ENCODE measurements around the gene RPRD1B. TPM values are rescaled to one million over a fixed set of nuclear protein-coding genes. Genes with fewer than 3 reads are reported as not detected.

RPRD1B gene
- total RNA-seq, 2 experiments from 2014 or later: 54.8 to 55.7 TPM

DNA sequence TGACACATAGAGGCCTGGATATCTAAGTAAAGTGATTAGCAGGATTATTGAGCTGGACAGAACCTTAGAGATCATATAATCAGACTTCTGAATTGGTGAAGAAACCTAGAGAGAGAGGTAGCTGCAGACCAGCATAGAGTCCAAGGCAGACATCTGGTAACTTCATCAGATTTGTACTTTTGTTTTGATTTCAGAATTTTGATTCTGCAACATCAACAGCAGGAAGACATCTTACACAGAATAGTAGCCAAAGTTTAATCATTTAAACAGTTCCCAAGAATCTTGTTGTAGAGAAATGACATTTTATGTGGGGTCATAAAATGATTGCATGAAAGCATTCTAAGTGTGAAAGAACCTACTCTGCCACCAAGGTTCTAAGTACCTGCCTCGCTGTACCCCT is 39.4 kb downstream of the RPRD1B start:
- Histone ChIP-seq H3K27ac (ENCODE audit: low read depth in 1 of 2, low read length in 2 of 2) (no peak overlapping the region), H3K9me3 (ENCODE audit: control insufficient read depth in 1 of 2, insufficient read depth in 1 of 2, low read length in 2 of 2) (no peaks in the 10 kb centered on the region), H3K4me3 (ENCODE audit: low read length) (no peak overlapping the region), H3K4me1 (ENCODE audit: insufficient read depth, low read length) (peaks cover 3% of the 10 kb centered on the region), H3K36me3 (ENCODE audit: insufficient read depth, low read length) (peaks cover 55% of the 10 kb centered on the region), H3K27me3 (ENCODE audit: control insufficient read depth in 1 of 2, insufficient read depth in 2 of 2, low read length in 2 of 2) (no peaks in the 10 kb centered on the region)
- Mint-ChIP-seq H3K27ac (no peak overlapping the region), H3K4me3 (no peak overlapping the region), H3K9me3 (no peaks in the 10 kb centered on the region), H3K27me3 (no peaks in the 10 kb centered on the region), H3K36me3 (ENCODE audit: low read depth) (peaks cover 9% of the 10 kb centered on the region), H3K4me1 (ENCODE audit: low read depth) (peaks cover 31% of the 10 kb centered on the region)
- ChIA-PET CTCF (interaction anchor here (0.7 to 1.6 kb wide), 12 partner anchors 9 to 150 kb away, joined by 3 to 13 read pairs (median 5); no protein-coding TSS in a partner anchor), POLR2A (interaction anchor here (0.6 kb wide), 1 partner anchor 15 kb away, joined by 3 read pairs; no protein-coding TSS in a partner anchor)
- no peak for TF ChIP-seq CTCF (IDR thresholded peaks at IDR 0.05)
- DNase-seq (no peak), ATAC-seq (ENCODE audit: poor library complexity) (no peak)
- intact Hi-C loops (cut with DNase I, micrococcal nuclease): loop anchor here in 1 of 2 experiments (5.0 kb wide), 1 partner anchor 149 kb away; no protein-coding TSS in a partner anchor

GRCh38 chr20:38073307-38074071 is 39.9 kb downstream of the RPRD1B start:
- DNase-seq (peak in 4 of 14 experiments; percentile 5 to 63 (median 50)), ATAC-seq (ENCODE audit: poor library complexity) (peak; percentile 68)
- Mint-ChIP-seq H3K27ac (peak overlapping the region; percentile 2), H3K27me3 (no peaks in the 10 kb centered on the region), H3K4me3 (no peak overlapping the region), H3K4me1 (ENCODE audit: low read depth) (peaks cover 31% of the 10 kb centered on the region), H3K36me3 (ENCODE audit: low read depth) (peaks cover 15% of the 10 kb centered on the region), H3K9me3 (no peaks in the 10 kb centered on the region)
- H3K4me1 ChIP-seq (ENCODE audit: insufficient read depth, low read length): peaks cover 3% of the 10 kb centered on the region
- H3K27ac ChIP-seq (ENCODE audit: low read depth in 1 of 2, low read length in 2 of 2): no peak overlapping the region
- peak; percentile 62 for TF ChIP-seq CTCF (IDR thresholded peaks at IDR 0.05)
- CTCF ChIA-PET: interaction anchor here (0.7 to 1.6 kb wide), 12 partner anchors 9 to 150 kb away, joined by 3 to 13 read pairs (median 5); no protein-coding TSS in a partner anchor
- intact Hi-C loops (cut with DNase I, micrococcal nuclease): loop anchor here in 1 of 2 experiments (5.0 kb wide), 1 partner anchor 149 kb away; no protein-coding TSS in a partner anchor
- H3K4me3 ChIP-seq (ENCODE audit: low read length): no peak overlapping the region
- H3K27me3 ChIP-seq (ENCODE audit: control insufficient read depth in 1 of 2, insufficient read depth in 2 of 2, low read length in 2 of 2): no peaks in the 10 kb centered on the region
- H3K9me3 ChIP-seq (ENCODE audit: control insufficient read depth in 1 of 2, insufficient read depth in 1 of 2, low read length in 2 of 2): no peaks in the 10 kb centered on the region
- POLR2A ChIA-PET: interaction anchor here (0.6 kb wide), 1 partner anchor 16 kb away, joined by 3 read pairs; no protein-coding TSS in a partner anchor
- peaks cover 55% of the 10 kb centered on the region for H3K36me3 ChIP-seq (ENCODE audit: insufficient read depth, low read length)

DNA sequence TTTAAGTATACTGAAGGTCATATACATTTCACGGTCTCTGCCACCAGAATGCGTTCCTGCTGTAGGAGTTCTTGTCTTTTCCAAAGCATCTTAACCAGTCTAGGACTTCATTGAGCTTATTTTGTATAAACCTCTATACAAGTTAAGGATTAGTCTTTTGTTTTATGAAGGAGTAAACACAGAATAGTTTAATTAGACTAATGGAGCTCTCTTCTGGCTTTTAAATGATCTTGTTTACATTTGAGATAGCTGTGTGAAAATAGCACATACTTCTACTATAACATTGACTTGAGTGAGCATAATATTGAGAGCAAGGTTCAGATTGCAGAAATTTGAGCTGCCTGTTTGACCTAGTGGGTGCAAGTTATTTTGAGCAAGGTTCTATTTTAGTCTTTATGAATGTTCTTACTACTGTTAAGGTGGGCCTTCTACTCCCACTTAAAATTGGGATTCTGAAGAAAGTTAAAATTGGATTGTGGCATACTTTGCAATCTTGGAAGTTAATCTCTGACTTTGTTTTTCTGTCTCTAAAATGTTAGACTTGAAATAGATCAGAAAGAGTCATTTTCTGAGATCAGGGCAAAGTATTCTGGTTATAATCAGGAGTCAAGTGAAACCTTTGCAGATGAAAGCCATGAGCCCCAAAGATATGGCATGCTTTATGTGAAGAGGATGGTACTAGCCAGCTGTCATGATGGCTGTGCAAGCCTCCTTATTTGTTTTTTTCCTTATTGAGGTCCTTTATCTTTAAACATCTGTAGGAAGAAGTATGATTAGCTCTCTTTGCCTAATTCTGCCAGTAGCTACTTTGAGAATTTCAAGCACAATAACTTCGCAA is 41.8 kb downstream of the RPRD1B start:
- no peak overlapping the region for H3K27ac Mint-ChIP-seq
- H3K9me3 ChIP-seq (ENCODE audit: control insufficient read depth in 1 of 2, insufficient read depth in 1 of 2, low read length in 2 of 2): no peaks in the 10 kb centered on the region
- H3K9me3 Mint-ChIP-seq: no peaks in the 10 kb centered on the region
- H3K27ac ChIP-seq (ENCODE audit: low read depth in 1 of 2, low read length in 2 of 2): no peak overlapping the region
- ChIA-PET POLR2A (no interaction called here), CTCF (interaction anchor here (0.7 kb wide), 1 partner anchor 146 kb away, joined by 3 read pairs; no protein-coding TSS in a partner anchor)
- DNase-seq: no peak
- ATAC-seq (ENCODE audit: poor library complexity): no peak
- no peak overlapping the region for H3K4me3 ChIP-seq (ENCODE audit: low read length)
- peaks cover 3% of the 10 kb centered on the region for H3K4me1 ChIP-seq (ENCODE audit: insufficient read depth, low read length)
- H3K36me3 Mint-ChIP-seq (ENCODE audit: low read depth): peaks cover 34% of the 10 kb centered on the region
- no peak for TF ChIP-seq CTCF (IDR thresholded peaks at IDR 0.05)
- H3K27me3 ChIP-seq (ENCODE audit: control insufficient read depth in 1 of 2, insufficient read depth in 2 of 2, low read length in 2 of 2): no peaks in the 10 kb centered on the region
- H3K4me3 Mint-ChIP-seq: no peak overlapping the region
- peaks cover 50% of the 10 kb centered on the region for H3K36me3 ChIP-seq (ENCODE audit: insufficient read depth, low read length)
- H3K27me3 Mint-ChIP-seq: no peaks in the 10 kb centered on the region
- intact Hi-C loops (cut with DNase I, micrococcal nuclease): no loop called here
- peaks cover 33% of the 10 kb centered on the region for H3K4me1 Mint-ChIP-seq (ENCODE audit: low read depth)

All from CD4-positive, alpha-beta T cell (primary cell).